ENCODE measurements around the gene SCARB1. TPM values are rescaled to one million over a fixed set of nuclear protein-coding genes. Genes with fewer than 3 reads are reported as not detected.

Gene SCARB1
- total RNA-seq, 1 donor from 2014 or later, result 5.2 TPM

GRCh38 chr12:124769881-124770512 is 93.7 kb downstream of the SCARB1 start:
- no peak overlapping the region for H3K27ac ChIP-seq (ENCODE audit: low read depth, low read length)
- peaks cover 0 to 5% (median 0%) of the 10 kb centered on the region in 3 donors for H3K27me3 ChIP-seq (ENCODE audit: control insufficient read depth in 3 of 3, insufficient read depth in 3 of 3, low read length in 3 of 3)
- no peaks in the 10 kb centered on the region for H3K9me3 ChIP-seq (ENCODE audit: control insufficient read depth in 3 of 3, low read length in 3 of 3)
- no peak overlapping the region for H3K4me3 ChIP-seq (ENCODE audit: low read length in 3 of 3)
- H3K36me3 ChIP-seq (ENCODE audit: control insufficient read depth in 3 of 3, insufficient read depth in 3 of 3, low read length in 3 of 3), result no peaks in the 10 kb centered on the region
- no peak overlapping the region for H3K9ac ChIP-seq (ENCODE audit: low read depth in 1 of 3, low read length in 3 of 3)
- H3K4me1 ChIP-seq (ENCODE audit: control insufficient read depth in 3 of 3, insufficient read depth in 3 of 3, low read length in 3 of 3), result peaks cover 37 to 56% (median 47%) of the 10 kb centered on the region in 3 donors

- Histone ChIP-seq H3K9ac (ENCODE audit: low read depth in 1 of 3, low read length in 3 of 3) (no peak overlapping the region), H3K27me3 (ENCODE audit: control insufficient read depth in 3 of 3, insufficient read depth in 3 of 3, low read length in 3 of 3) (peaks cover 0 to 5% (median 0%) of the 10 kb centered on the region in 3 donors), H3K4me3 (ENCODE audit: low read length in 3 of 3) (no peak overlapping the region), H3K36me3 (ENCODE audit: control insufficient read depth in 3 of 3, insufficient read depth in 3 of 3, low read length in 3 of 3) (no peaks in the 10 kb centered on the region), H3K9me3 (ENCODE audit: control insufficient read depth in 3 of 3, low read length in 3 of 3) (peaks cover 0 to 7% (median 3%) of the 10 kb centered on the region in 3 donors), H3K27ac (ENCODE audit: low read depth, low read length) (no peak overlapping the region), H3K4me1 (ENCODE audit: control insufficient read depth in 3 of 3, insufficient read depth in 3 of 3, low read length in 3 of 3) (peaks cover 37 to 56% (median 48%) of the 10 kb centered on the region in 3 donors)
Measured at GRCh38 chr12:124769163-124769530, 94.5 kb downstream of the SCARB1 start.

GRCh38 chr12:124768452-124769162 is 95.1 kb downstream of the SCARB1 start:
- Histone ChIP-seq H3K4me3 (ENCODE audit: low read length in 3 of 3) (no peak overlapping the region), H3K9ac (ENCODE audit: low read depth in 1 of 3, low read length in 3 of 3) (peak overlapping the region in 1 of 3 donors; percentile 8), H3K36me3 (ENCODE audit: control insufficient read depth in 3 of 3, insufficient read depth in 3 of 3, low read length in 3 of 3) (no peaks in the 10 kb centered on the region), H3K9me3 (ENCODE audit: control insufficient read depth in 3 of 3, low read length in 3 of 3) (peaks cover 0 to 8% (median 3%) of the 10 kb centered on the region in 3 donors), H3K4me1 (ENCODE audit: control insufficient read depth in 3 of 3, insufficient read depth in 3 of 3, low read length in 3 of 3) (peaks cover 36 to 56% (median 47%) of the 10 kb centered on the region in 3 donors), H3K27me3 (ENCODE audit: control insufficient read depth in 3 of 3, insufficient read depth in 3 of 3, low read length in 3 of 3) (peaks cover 0 to 5% (median 0%) of the 10 kb centered on the region in 3 donors), H3K27ac (ENCODE audit: low read depth, low read length) (no peak overlapping the region)

- peak overlapping the region in 1 of 3 donors; percentile 76 for H3K9ac ChIP-seq (ENCODE audit: low read depth in 1 of 3, low read length in 3 of 3)
- H3K4me3 ChIP-seq (ENCODE audit: low read length in 3 of 3), result no peak overlapping the region
- H3K4me1 ChIP-seq (ENCODE audit: control insufficient read depth in 3 of 3, insufficient read depth in 3 of 3, low read length in 3 of 3), result peaks cover 38 to 65% (median 53%) of the 10 kb centered on the region in 3 donors
- H3K27ac ChIP-seq (ENCODE audit: low read depth, low read length), result no peak overlapping the region
- no peaks in the 10 kb centered on the region for H3K36me3 ChIP-seq (ENCODE audit: control insufficient read depth in 3 of 3, insufficient read depth in 3 of 3, low read length in 3 of 3)
- H3K9me3 ChIP-seq (ENCODE audit: control insufficient read depth in 3 of 3, low read length in 3 of 3), result peaks cover 0 to 8% (median 3%) of the 10 kb centered on the region in 3 donors
- H3K27me3 ChIP-seq (ENCODE audit: control insufficient read depth in 3 of 3, insufficient read depth in 3 of 3, low read length in 3 of 3), result peaks cover 0 to 4% (median 0%) of the 10 kb centered on the region in 3 donors
Measured at GRCh38 chr12:124767066-124767821, 96.4 kb downstream of the SCARB1 start.

- no peaks in the 10 kb centered on the region for H3K36me3 ChIP-seq (ENCODE audit: control insufficient read depth in 3 of 3, insufficient read depth in 3 of 3, low read length in 3 of 3)
- peak overlapping the region in 1 of 3 donors; percentile 76 for H3K9ac ChIP-seq (ENCODE audit: low read depth in 1 of 3, low read length in 3 of 3)
- H3K4me3 ChIP-seq (ENCODE audit: low read length in 3 of 3), result no peak overlapping the region
- no peaks in the 10 kb centered on the region for H3K27me3 ChIP-seq (ENCODE audit: control insufficient read depth in 3 of 3, insufficient read depth in 3 of 3, low read length in 3 of 3)
- peaks cover 0 to 8% (median 3%) of the 10 kb centered on the region in 3 donors for H3K9me3 ChIP-seq (ENCODE audit: control insufficient read depth in 3 of 3, low read length in 3 of 3)
- H3K4me1 ChIP-seq (ENCODE audit: control insufficient read depth in 3 of 3, insufficient read depth in 3 of 3, low read length in 3 of 3), result peaks cover 41 to 65% (median 54%) of the 10 kb centered on the region in 3 donors
- H3K27ac ChIP-seq (ENCODE audit: low read depth, low read length), result peak overlapping the region; percentile 81
Measured at GRCh38 chr12:124766727-124767065, 97.0 kb downstream of the SCARB1 start.

- peak overlapping the region; percentile 6 to 52 (median 39) for H3K4me3 ChIP-seq (ENCODE audit: low read length in 3 of 3)
- H3K36me3 ChIP-seq (ENCODE audit: control insufficient read depth in 3 of 3, insufficient read depth in 3 of 3, low read length in 3 of 3), result no peaks in the 10 kb centered on the region
- peaks cover 0 to 8% (median 3%) of the 10 kb centered on the region in 3 donors for H3K9me3 ChIP-seq (ENCODE audit: control insufficient read depth in 3 of 3, low read length in 3 of 3)
- peak overlapping the region; percentile 81 for H3K27ac ChIP-seq (ENCODE audit: low read depth, low read length)
- H3K4me1 ChIP-seq (ENCODE audit: control insufficient read depth in 3 of 3, insufficient read depth in 3 of 3, low read length in 3 of 3), result peaks cover 38 to 63% (median 54%) of the 10 kb centered on the region in 3 donors
- no peaks in the 10 kb centered on the region for H3K27me3 ChIP-seq (ENCODE audit: control insufficient read depth in 3 of 3, insufficient read depth in 3 of 3, low read length in 3 of 3)
- H3K9ac ChIP-seq (ENCODE audit: low read depth in 1 of 3, low read length in 3 of 3), result peak overlapping the region; percentile 2 to 76 (median 8)
Measured at GRCh38 chr12:124765581-124766489, 97.8 kb downstream of the SCARB1 start.

- H3K4me3 ChIP-seq (ENCODE audit: low read length in 3 of 3), result peak overlapping the region; percentile 6 to 39 (median 37)
- peaks cover 38 to 67% (median 54%) of the 10 kb centered on the region in 3 donors for H3K4me1 ChIP-seq (ENCODE audit: control insufficient read depth in 3 of 3, insufficient read depth in 3 of 3, low read length in 3 of 3)
- peaks cover 0 to 8% (median 3%) of the 10 kb centered on the region in 3 donors for H3K9me3 ChIP-seq (ENCODE audit: control insufficient read depth in 3 of 3, low read length in 3 of 3)
- no peaks in the 10 kb centered on the region for H3K27me3 ChIP-seq (ENCODE audit: control insufficient read depth in 3 of 3, insufficient read depth in 3 of 3, low read length in 3 of 3)
- H3K27ac ChIP-seq (ENCODE audit: low read depth, low read length), result peak overlapping the region; percentile 81
- peak overlapping the region; percentile 2 to 76 (median 8) for H3K9ac ChIP-seq (ENCODE audit: low read depth in 1 of 3, low read length in 3 of 3)
- H3K36me3 ChIP-seq (ENCODE audit: control insufficient read depth in 3 of 3, insufficient read depth in 3 of 3, low read length in 3 of 3), result no peaks in the 10 kb centered on the region
Measured at GRCh38 chr12:124764870-124765580, 98.6 kb downstream of the SCARB1 start.

GRCh38 chr12:124764451-124764850 is 99.2 kb downstream of the SCARB1 start:
- Histone ChIP-seq H3K4me1 (ENCODE audit: control insufficient read depth in 3 of 3, insufficient read depth in 3 of 3, low read length in 3 of 3) (peaks cover 38 to 67% (median 54%) of the 10 kb centered on the region in 3 donors), H3K9me3 (ENCODE audit: control insufficient read depth in 3 of 3, low read length in 3 of 3) (peaks cover 0 to 8% (median 3%) of the 10 kb centered on the region in 3 donors), H3K36me3 (ENCODE audit: control insufficient read depth in 3 of 3, insufficient read depth in 3 of 3, low read length in 3 of 3) (no peaks in the 10 kb centered on the region), H3K27me3 (ENCODE audit: control insufficient read depth in 3 of 3, insufficient read depth in 3 of 3, low read length in 3 of 3) (no peaks in the 10 kb centered on the region), H3K27ac (ENCODE audit: low read depth, low read length) (peak overlapping the region; percentile 81), H3K9ac (ENCODE audit: low read depth in 1 of 3, low read length in 3 of 3) (no peak overlapping the region), H3K4me3 (ENCODE audit: low read length in 3 of 3) (no peak overlapping the region)

- H3K9me3 ChIP-seq (ENCODE audit: control insufficient read depth in 3 of 3, low read length in 3 of 3), result peaks cover 0 to 8% (median 3%) of the 10 kb centered on the region in 3 donors
- H3K27ac ChIP-seq (ENCODE audit: low read depth, low read length), result no peak overlapping the region
- no peak overlapping the region for H3K9ac ChIP-seq (ENCODE audit: low read depth in 1 of 3, low read length in 3 of 3)
- peaks cover 38 to 69% (median 59%) of the 10 kb centered on the region in 3 donors for H3K4me1 ChIP-seq (ENCODE audit: control insufficient read depth in 3 of 3, insufficient read depth in 3 of 3, low read length in 3 of 3)
- no peaks in the 10 kb centered on the region for H3K36me3 ChIP-seq (ENCODE audit: control insufficient read depth in 3 of 3, insufficient read depth in 3 of 3, low read length in 3 of 3)
- H3K27me3 ChIP-seq (ENCODE audit: control insufficient read depth in 3 of 3, insufficient read depth in 3 of 3, low read length in 3 of 3), result no peaks in the 10 kb centered on the region
- H3K4me3 ChIP-seq (ENCODE audit: low read length in 3 of 3), result no peak overlapping the region
Measured at GRCh38 chr12:124763594-124763979, 100.1 kb downstream of the SCARB1 start.
